Ishikawa (cell line): Measurements from ENCODE around the gene CACYBP.

ENCODE experiments used
- CEBPB ChIP-seq: IDR thresholded peaks from 2 replicates; pipeline ENCODE4 v1.6.1; 2012
- EGR1 ChIP-seq: IDR thresholded peaks from 2 replicates; pipeline ENCODE4 v1.6.1; 2012
- EP300 ChIP-seq: IDR thresholded peaks from 2 replicates; pipeline ENCODE4 v1.6.1; 2012; ENCODE audit warnings: borderline replicate concordance
- RAD21 ChIP-seq: IDR thresholded peaks from 2 replicates; pipeline ENCODE4 v1.6.1; 2012; ENCODE audit warnings: low read depth
- REST ChIP-seq: IDR thresholded peaks from 2 replicates; pipeline ENCODE4 v1.6.1; 2012; ENCODE audit warnings: low read depth, mild to moderate bottlenecking
- TAF1 ChIP-seq: IDR thresholded peaks from 2 replicates; pipeline ENCODE4 v1.6.1; 2012; ENCODE audit warnings: low read depth, mild to moderate bottlenecking
- TCF12 ChIP-seq: IDR thresholded peaks from 2 replicates; pipeline ENCODE4 v1.6.1; 2012; ENCODE audit warnings: low read depth
- TEAD4 ChIP-seq: IDR thresholded peaks from 2 replicates; pipeline ENCODE4 v1.6.1; 2012
- YY1 ChIP-seq: IDR thresholded peaks from 2 replicates; pipeline ENCODE4 v1.6.1; 2012; ENCODE audit warnings: low read depth
- ZBTB7A ChIP-seq: IDR thresholded peaks from 2 replicates; pipeline ENCODE4 v1.6.1; 2012; ENCODE audit warnings: low read depth
- TF ChIP-seq, protein P1 (sequence below): IDR thresholded peaks from 2 replicates; pipeline ENCODE4 v1.6.1; 2012
- TF ChIP-seq, protein P2 (sequence below): IDR thresholded peaks from 2 replicates; pipeline ENCODE4 v1.6.1; 2012

GRCh38 chr1:175050992-175051391 lies 51.2 kb downstream of the CACYBP start:
- TF ChIP-seq, protein P1, sequence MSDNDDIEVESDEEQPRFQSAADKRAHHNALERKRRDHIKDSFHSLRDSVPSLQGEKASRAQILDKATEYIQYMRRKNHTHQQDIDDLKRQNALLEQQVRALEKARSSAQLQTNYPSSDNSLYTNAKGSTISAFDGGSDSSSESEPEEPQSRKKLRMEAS = no peak
- TF ChIP-seq RAD21 (no peak), TEAD4 (no peak), REST (no peak), EP300 (no peak), CEBPB (no peak), TCF12 (no peak), ZBTB7A (no peak), TAF1 (no peak), YY1 (no peak), EGR1 (no peak)
- TF ChIP-seq, protein P2, sequence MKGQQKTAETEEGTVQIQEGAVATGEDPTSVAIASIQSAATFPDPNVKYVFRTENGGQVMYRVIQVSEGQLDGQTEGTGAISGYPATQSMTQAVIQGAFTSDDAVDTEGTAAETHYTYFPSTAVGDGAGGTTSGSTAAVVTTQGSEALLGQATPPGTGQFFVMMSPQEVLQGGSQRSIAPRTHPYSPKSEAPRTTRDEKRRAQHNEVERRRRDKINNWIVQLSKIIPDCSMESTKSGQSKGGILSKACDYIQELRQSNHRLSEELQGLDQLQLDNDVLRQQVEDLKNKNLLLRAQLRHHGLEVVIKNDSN = no peak
